ENCODE data around the gene CDH12. TPM values are rescaled to one million over a fixed set of nuclear protein-coding genes. Genes with fewer than 3 reads are reported as not detected.

The CDH12 gene
- total and polyA plus RNA-seq, 10 of the 15 experiments (the other 5 are each of a cell fraction or from before 2014, with no cell fraction given): 0.03 to 0.16 TPM; not detected in 8

GRCh38 chr5:21817668-21818369, 1035.3 kb downstream of the CDH12 start:
- 0 out of 3 replicates have a peak, but pooled peaks have one; percentile 27 for ATAC-seq

More at GRCh38 chr5:21817668-21818369, 1035.3 kb downstream of the CDH12 start:
- H3K79me2 ChIP-seq (ENCODE audit: control insufficient read depth, insufficient read depth, low read length): no peaks in the 10 kb centered on the region
- CTCF ChIA-PET: interaction anchor here (0.8 to 3.0 kb wide), 4 partner anchors 10 to 15 kb away, joined by 3 to 15 read pairs (median 4); no protein-coding TSS in a partner anchor
- SMC1A ChIA-PET (ENCODE audit: uncharacterized antibody, unreplicated experiment): interaction anchor here (1.0 to 1.7 kb wide), 3 partner anchors 10 to 13 kb away, joined by 5 to 7 read pairs (median 6); no protein-coding TSS in a partner anchor
- no peak overlapping the region for H3K27ac ChIP-seq (ENCODE audit: control insufficient read depth, insufficient read depth)
- no peaks in the 10 kb centered on the region for H3K36me3 ChIP-seq (ENCODE audit: control insufficient read depth in 2 of 2, insufficient read depth in 2 of 2, low read length in 1 of 2)
- H3K27me3 ChIP-seq (replicated peaks in 1 of 2; ENCODE audit: control insufficient read depth in 2 of 2, insufficient read depth in 2 of 2, low read length in 1 of 2): no peaks in the 10 kb centered on the region
- RAD21 ChIA-PET (ENCODE audit: unreplicated experiment): interaction anchor here (1.0 to 1.5 kb wide), 2 partner anchors 9 to 13 kb away, joined by 3 to 7 read pairs; no protein-coding TSS in a partner anchor
- no peaks in the 10 kb centered on the region for H4K20me1 ChIP-seq (ENCODE audit: control insufficient read depth, insufficient read depth)
- H3K9me3 ChIP-seq (replicated peaks; ENCODE audit: control insufficient read depth, insufficient read depth, low read length): no peaks in the 10 kb centered on the region
- no peak overlapping the region for H3K4me3 ChIP-seq
- no peak overlapping the region for H3K9ac ChIP-seq (ENCODE audit: control insufficient read depth, insufficient read depth, low read length)
- H2AFZ ChIP-seq (ENCODE audit: control insufficient read depth, low read depth, low read length): no peak overlapping the region
- BruUV-seq (replicated peaks): no TSS peak
- POLR2A ChIA-PET: no interaction called here
- WGBS (ENCODE audit: insufficient coverage, insufficient replicate concordance, low lambda C conversion rate, missing lambda C conversion rate): 10% methylated on average over 5 of the region's 5 CpGs
- TF ChIP-seq MEF2A (IDR thresholded peaks at IDR 0.05; ENCODE audit: insufficient read depth, low read depth, low read length) (0 out of 2 replicates have a peak, but pooled peaks have one; percentile 59), NFXL1 (IDR thresholded peaks at IDR 0.05; ENCODE audit: borderline replicate concordance) (no peak), HDGF (IDR thresholded peaks at IDR 0.05) (no peak), HCFC1 (IDR thresholded peaks at IDR 0.05; ENCODE audit: low read length) (no peak), RELB (IDR thresholded peaks at IDR 0.05; ENCODE audit: low read depth) (0 out of 2 replicates have a peak, but pooled peaks have one; percentile 23), RAD21 (IDR thresholded peaks at IDR 0.05; ENCODE audit: insufficient read depth, low read depth, low read length) (0 out of 2 replicates have a peak, but pooled peaks have one; percentile 6), MTA2 (IDR thresholded peaks at IDR 0.05; ENCODE audit: low read depth) (0 out of 2 replicates have a peak, but pooled peaks have one; percentile 12), MEF2B (IDR thresholded peaks at IDR 0.05; ENCODE audit: partially characterized antibody, poor library complexity, severe bottlenecking) (peak; percentile 58), KLF5 (IDR thresholded peaks at IDR 0.05; ENCODE audit: partially characterized antibody) (no peak)
- H3K4me1 ChIP-seq (ENCODE audit: control insufficient read depth, insufficient read depth, low read length): no peaks in the 10 kb centered on the region
- intact Hi-C loops (cut with micrococcal nuclease; ENCODE audit: unreplicated experiment) (loop anchor here (10.0 kb wide), 2 partner anchors 63 to 407 kb away; no protein-coding TSS in a partner anchor), in situ Hi-C loops (cut with MboI) (no loop called here)
- DNase-seq (ENCODE audit: low read depth, low spot score) (no peak), FAIRE-seq (no peak)
- H3K4me2 ChIP-seq (ENCODE audit: control insufficient read depth, insufficient read depth): no peak overlapping the region; the same call in 1 of the 2 replicates

All from GM12878 (cell line).